Measurements from ENCODE around the gene SPIN1. TPM values are rescaled to one million over a fixed set of nuclear protein-coding genes. Genes with fewer than 3 reads are reported as not detected.
A peak's percentile ranks its signal among the peaks of the same experiment; 100 is the strongest.

SPIN1 gene
- total and polyA plus RNA-seq, 2 experiments from 2014 or later: 58.4 to 95.3 TPM

- peaks cover 76% of the 10 kb centered on the region for H3K79me2 ChIP-seq (ENCODE audit: insufficient read depth)
- H3K27ac ChIP-seq: no peak overlapping the region
Observed at GRCh38 chr9:88460587-88461332, 72.5 kb downstream of the SPIN1 start.

GRCh38 chr9:88462191-88462590 is 73.9 kb downstream of the SPIN1 start:
- peak; percentile 40 for DNase-seq
- H3K27me3 ChIP-seq (replicated peaks; ENCODE audit: insufficient read depth): no peaks in the 10 kb centered on the region

More at GRCh38 chr9:88460587-88461332, 72.5 kb downstream of the SPIN1 start:
- in situ Hi-C loops (cut with MboI): no loop called here
- H3K9me3 ChIP-seq (ENCODE audit: low read depth): no peaks in the 10 kb centered on the region
- no peak overlapping the region for H3K4me2 ChIP-seq (ENCODE audit: unreplicated experiment)
- H3K4me1 ChIP-seq (ENCODE audit: insufficient read depth): peaks cover 29% of the 10 kb centered on the region
- no peak overlapping the region for H2AFZ ChIP-seq
- H3F3A ChIP-seq (ENCODE audit: insufficient read depth): peaks cover 23% of the 10 kb centered on the region
- TF ChIP-seq EZH2phosphoT487 (IDR thresholded peaks at IDR 0.05; ENCODE audit: insufficient read depth, low read depth) (no peak), EZH2 (IDR thresholded peaks at IDR 0.05; ENCODE audit: insufficient read depth, poor library complexity, severe bottlenecking) (no peak)
- no peak overlapping the region for H3K4me3 ChIP-seq
- H3K36me3 ChIP-seq (ENCODE audit: low read depth): peaks cover 18% of the 10 kb centered on the region; the same call in 1 of the 2 replicates
- H3K27me3 ChIP-seq (replicated peaks; ENCODE audit: insufficient read depth): no peaks in the 10 kb centered on the region
- WGBS, 2 experiments (ENCODE audit: low coverage in 1 of 2, low lambda C conversion rate in 2 of 2, missing lambda C conversion rate in 2 of 2): 74 to 75% methylated on average over 3 of the region's 3 CpGs
- H3K9ac ChIP-seq: no peak overlapping the region
- H3K9me2 ChIP-seq (ENCODE audit: insufficient read depth): no peaks in the 10 kb centered on the region
- H4K20me1 ChIP-seq (ENCODE audit: insufficient read depth): no peaks in the 10 kb centered on the region
- DNase-seq: peak; percentile 37

DNA sequence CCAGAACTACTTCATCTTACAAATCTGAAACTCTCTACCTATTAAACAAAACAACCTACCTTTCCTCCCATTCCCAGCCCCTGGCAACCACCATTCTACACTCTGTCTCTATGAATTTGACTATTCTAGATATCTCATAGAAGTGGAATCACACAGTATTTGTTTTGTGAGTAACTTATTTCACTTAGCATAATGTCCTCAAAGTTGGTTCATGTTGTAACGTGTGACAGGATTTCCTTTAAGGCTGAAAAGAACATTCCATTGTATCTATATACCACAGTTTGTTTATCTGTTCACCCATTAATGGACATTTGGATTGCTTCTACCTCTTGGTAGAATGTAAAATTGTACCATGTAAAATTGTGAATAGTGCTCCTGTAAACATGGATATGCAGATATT is 76.6 kb downstream of the SPIN1 start:
- peaks cover 74% of the 10 kb centered on the region for H3K79me2 ChIP-seq (ENCODE audit: insufficient read depth)

More at GRCh38 chr9:88462191-88462590, 73.9 kb downstream of the SPIN1 start:
- no peak overlapping the region for H3K27ac ChIP-seq
- in situ Hi-C loops (cut with MboI): no loop called here
- H3K79me2 ChIP-seq (ENCODE audit: insufficient read depth): peaks cover 81% of the 10 kb centered on the region
- no peak overlapping the region for H3K9ac ChIP-seq
- no peak overlapping the region for H2AFZ ChIP-seq
- WGBS, 2 experiments (ENCODE audit: low coverage in 1 of 2, low lambda C conversion rate in 2 of 2, missing lambda C conversion rate in 2 of 2): 92 to 95% methylated on average over 6 of the region's 6 CpGs
- no peaks in the 10 kb centered on the region for H4K20me1 ChIP-seq (ENCODE audit: insufficient read depth)
- H3K4me2 ChIP-seq (ENCODE audit: unreplicated experiment): no peak overlapping the region
- H3K9me3 ChIP-seq (ENCODE audit: low read depth): no peaks in the 10 kb centered on the region
- H3K9me2 ChIP-seq (ENCODE audit: insufficient read depth): no peaks in the 10 kb centered on the region
- no peak overlapping the region for H3K4me3 ChIP-seq
- TF ChIP-seq EZH2phosphoT487 (IDR thresholded peaks at IDR 0.05; ENCODE audit: insufficient read depth, low read depth): no peak
- TF ChIP-seq EZH2 (IDR thresholded peaks at IDR 0.05; ENCODE audit: insufficient read depth, poor library complexity, severe bottlenecking): no peak
- H3F3A ChIP-seq (ENCODE audit: insufficient read depth): peaks cover 23% of the 10 kb centered on the region
- H3K4me1 ChIP-seq (ENCODE audit: insufficient read depth): peaks cover 29% of the 10 kb centered on the region
- peaks cover 14% of the 10 kb centered on the region; the same call in 1 of the 2 replicates for H3K36me3 ChIP-seq (ENCODE audit: low read depth)

DNA sequence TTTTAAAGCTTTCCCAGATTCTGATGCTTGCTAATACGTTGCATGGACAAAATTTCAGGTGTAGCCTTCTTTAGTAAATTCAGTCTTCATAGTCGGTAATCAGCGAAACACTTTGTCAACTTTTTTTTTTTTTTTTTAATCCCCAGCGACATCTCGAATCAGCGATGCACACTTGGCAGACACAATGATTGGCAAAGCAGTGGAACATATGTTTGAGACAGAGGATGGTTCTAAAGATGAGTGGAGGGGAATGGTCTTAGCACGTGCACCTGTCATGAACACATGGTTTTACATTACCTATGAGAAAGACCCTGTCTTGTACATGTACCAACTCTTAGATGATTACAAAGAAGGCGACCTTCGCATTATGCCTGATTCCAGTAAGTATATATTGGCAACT is 80.0 kb downstream of the SPIN1 start:
- no peaks in the 10 kb centered on the region for H3F3A ChIP-seq (ENCODE audit: insufficient read depth)
- no peaks in the 10 kb centered on the region for H4K20me1 ChIP-seq (ENCODE audit: insufficient read depth)
- H3K27me3 ChIP-seq (replicated peaks; ENCODE audit: insufficient read depth): no peaks in the 10 kb centered on the region
- no peaks in the 10 kb centered on the region for H3K9me2 ChIP-seq (ENCODE audit: insufficient read depth)
- WGBS, 2 experiments (ENCODE audit: low coverage in 1 of 2, low lambda C conversion rate in 2 of 2, missing lambda C conversion rate in 2 of 2): 94 to 97% methylated on average over 9 of the region's 9 CpGs
- H3K27ac ChIP-seq: no peak overlapping the region
- H3K79me2 ChIP-seq (ENCODE audit: insufficient read depth): peaks cover 58% of the 10 kb centered on the region
- no peak overlapping the region for H3K4me3 ChIP-seq
- H2AFZ ChIP-seq: no peak overlapping the region
- H3K4me2 ChIP-seq (ENCODE audit: unreplicated experiment): no peak overlapping the region
- no peaks in the 10 kb centered on the region for H3K9me3 ChIP-seq (ENCODE audit: low read depth)
- in situ Hi-C loops (cut with MboI): no loop called here
- no peak overlapping the region for H3K9ac ChIP-seq
- TF ChIP-seq EZH2phosphoT487 (IDR thresholded peaks at IDR 0.05; ENCODE audit: insufficient read depth, low read depth): no peak
- TF ChIP-seq EZH2 (IDR thresholded peaks at IDR 0.05; ENCODE audit: insufficient read depth, poor library complexity, severe bottlenecking): no peak
- peaks cover 7% of the 10 kb centered on the region; the same call in 1 of the 2 replicates for H3K36me3 ChIP-seq (ENCODE audit: low read depth)
- DNase-seq: no peak
- H3K4me1 ChIP-seq (ENCODE audit: insufficient read depth): no peaks in the 10 kb centered on the region

More for the DNA sequence above, 76.6 kb downstream of the SPIN1 start:
- Histone ChIP-seq H3K36me3 (ENCODE audit: low read depth) (peaks cover 21% of the 10 kb centered on the region; the same call in 1 of the 2 replicates), H4K20me1 (ENCODE audit: insufficient read depth) (no peaks in the 10 kb centered on the region), H2AFZ (no peak overlapping the region), H3K4me2 (ENCODE audit: unreplicated experiment) (no peak overlapping the region), H3K27ac (no peak overlapping the region), H3K4me1 (ENCODE audit: insufficient read depth) (peaks cover 21% of the 10 kb centered on the region), H3K27me3 (replicated peaks; ENCODE audit: insufficient read depth) (no peaks in the 10 kb centered on the region), H3K9me2 (ENCODE audit: insufficient read depth) (no peaks in the 10 kb centered on the region), H3K9ac (no peak overlapping the region), H3K4me3 (no peak overlapping the region), H3K9me3 (ENCODE audit: low read depth) (no peaks in the 10 kb centered on the region), H3F3A (ENCODE audit: insufficient read depth) (peaks cover 1% of the 10 kb centered on the region)
- no peak for TF ChIP-seq EZH2 (IDR thresholded peaks at IDR 0.05; ENCODE audit: insufficient read depth, poor library complexity, severe bottlenecking)
- TF ChIP-seq EZH2phosphoT487 (IDR thresholded peaks at IDR 0.05; ENCODE audit: insufficient read depth, low read depth): no peak
- in situ Hi-C loops (cut with MboI): no loop called here
- 86 to 98% methylated on average over 1 of the region's 1 CpG for WGBS, 2 experiments (ENCODE audit: low coverage in 1 of 2, low lambda C conversion rate in 2 of 2, missing lambda C conversion rate in 2 of 2)
- DNase-seq: no peak

Measured in GM23248 (cell line).